NK-92 (cell line): ENCODE results near the gene RPL18A.
"Not testable (repeated sequence)": the region's sequence is repeated elsewhere in the genome, so short reads cannot be mapped to it uniquely, and the experiment has no call there.

Experiments
- DNase-seq: peaks from one replicate; lab custom pipeline; 2025; ENCODE audit not compliant: unreplicated experiment; lab: John Stamatoyannopoulos, UW

Gene RPL18A

DNA sequence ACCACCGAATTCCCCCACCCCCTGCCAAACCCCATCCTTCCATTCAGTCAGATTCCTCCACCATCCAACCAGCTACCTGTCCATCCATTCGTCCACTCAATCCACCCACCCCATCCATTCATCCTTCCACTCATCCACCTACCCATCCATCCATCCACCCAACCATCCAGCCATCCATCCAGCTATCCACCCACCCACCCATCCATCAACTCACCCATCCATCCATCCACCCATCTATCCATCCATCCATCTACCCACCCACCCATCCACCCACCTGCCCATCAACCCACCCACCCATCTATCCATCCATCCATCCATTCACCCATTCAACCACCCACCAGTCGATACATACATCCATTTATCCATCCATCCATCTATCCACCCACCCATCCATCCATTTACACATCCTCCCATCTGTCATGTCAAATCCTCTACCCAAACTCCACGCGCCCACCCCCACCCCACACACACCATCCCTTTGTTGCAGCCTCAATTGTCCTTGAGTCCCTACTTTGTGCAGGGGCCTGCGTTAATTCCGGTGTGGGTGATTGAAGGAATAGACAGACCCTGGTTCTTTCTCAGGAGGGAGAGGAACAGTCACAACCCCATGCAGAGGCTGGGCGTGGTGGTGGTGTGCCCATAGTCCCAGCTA is 6.7 kb downstream of the RPL18A start:
- DNase-seq = no peak

- DNase-seq = no peak
Observed at GRCh38 chr19:17866964-17867486, 7.3 kb downstream of the RPL18A start.

DNA sequence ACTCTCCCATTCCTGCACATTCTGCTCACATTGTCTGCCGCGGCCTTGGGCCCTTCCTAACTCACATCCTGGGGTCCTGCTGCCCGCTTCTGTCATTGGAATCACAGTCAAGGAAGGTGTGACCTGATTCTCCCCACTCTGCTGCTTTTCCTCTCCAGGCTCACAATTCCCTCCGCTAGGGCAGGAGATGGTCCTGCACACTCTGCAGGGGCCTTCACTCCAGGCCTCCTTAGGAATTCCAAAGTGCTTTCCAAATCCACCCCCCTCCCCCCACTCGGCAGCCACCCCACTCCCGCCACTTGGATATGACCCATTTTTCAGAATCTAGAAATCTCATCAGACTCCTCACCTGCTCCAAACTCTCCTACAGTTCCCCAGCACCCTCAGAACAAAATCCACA is 9.0 kb downstream of the RPL18A start:
- no peak for DNase-seq

GRCh38 chr19:17869114-17869608 is 9.5 kb downstream of the RPL18A start:
- DNase-seq = no peak

- DNase-seq = no peak
Observed at GRCh38 chr19:17871032-17871877, 11.5 kb downstream of the RPL18A start.

DNA sequence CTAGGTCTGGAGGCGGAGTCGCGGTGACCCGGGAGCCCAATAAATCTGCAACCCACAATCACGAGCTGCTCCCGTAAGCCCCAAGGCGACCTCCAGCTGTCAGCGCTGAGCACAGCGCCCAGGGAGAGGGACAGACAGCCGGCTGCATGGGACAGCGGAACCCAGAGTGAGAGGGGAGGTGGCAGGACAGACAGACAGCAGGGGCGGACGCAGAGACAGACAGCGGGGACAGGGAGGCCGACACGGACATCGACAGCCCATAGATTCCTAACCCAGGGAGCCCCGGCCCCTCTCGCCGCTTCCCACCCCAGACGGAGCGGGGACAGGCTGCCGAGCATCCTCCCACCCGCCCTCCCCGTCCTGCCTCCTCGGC is 12.2 kb downstream of the RPL18A start, which contains the start of gene SLC5A5:
TSS of gene SLC5A5 (plus strand) at position 68 of the 373 bp plus-strand sequence. CDS start 375 bp downstream, outside the sequence.
- no peak for DNase-seq

- DNase-seq = no peak
Observed at GRCh38 chr19:17872251-17873001, 12.7 kb downstream of the RPL18A start.

- DNase-seq = no peak
Observed at GRCh38 chr19:17873786-17874757, 14.4 kb downstream of the RPL18A start.

DNA sequence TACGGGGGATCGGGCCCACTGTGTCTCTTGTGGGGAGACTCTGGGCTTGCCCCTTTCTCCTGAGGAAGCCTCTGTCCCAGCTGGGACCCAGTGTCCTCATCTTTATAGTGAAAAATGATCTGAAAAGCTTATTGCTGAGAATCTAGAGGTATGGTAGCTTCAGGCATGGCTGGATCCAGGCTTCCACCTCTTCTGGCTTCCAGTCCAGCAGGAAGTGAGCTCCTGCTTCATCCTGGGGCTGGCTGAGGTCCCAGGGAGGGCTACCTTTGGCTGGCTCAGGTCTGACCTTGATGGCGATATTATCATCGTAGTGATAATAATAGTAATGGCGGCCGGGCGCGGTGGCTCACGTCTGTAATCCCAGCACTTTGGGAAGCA is 15.0 kb downstream of the RPL18A start:
- no peak for DNase-seq

GRCh38 chr19:17877696-17878095 is 18.0 kb downstream of the RPL18A start:
- DNase-seq = no peak

DNA sequence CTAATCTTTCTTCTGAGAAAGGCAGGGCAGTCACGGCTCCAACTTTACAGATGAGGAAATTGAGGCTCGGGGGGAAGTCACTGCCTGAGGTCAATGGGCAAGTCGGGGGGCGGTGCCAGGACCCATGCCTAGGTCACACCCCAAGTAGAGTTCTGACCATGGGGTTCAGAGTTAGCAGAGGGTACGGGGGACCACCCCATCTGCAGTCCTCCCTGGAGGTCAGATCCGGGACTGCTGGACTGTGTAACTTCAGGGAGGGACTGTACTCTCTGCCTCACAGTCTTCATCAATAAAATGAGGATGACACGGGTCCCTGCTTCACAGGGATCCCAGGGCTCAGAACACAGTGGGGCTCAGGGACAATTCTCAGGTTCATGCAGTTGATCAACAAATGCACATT is 19.8 kb downstream of the RPL18A start:
- DNase-seq = no peak

DNA sequence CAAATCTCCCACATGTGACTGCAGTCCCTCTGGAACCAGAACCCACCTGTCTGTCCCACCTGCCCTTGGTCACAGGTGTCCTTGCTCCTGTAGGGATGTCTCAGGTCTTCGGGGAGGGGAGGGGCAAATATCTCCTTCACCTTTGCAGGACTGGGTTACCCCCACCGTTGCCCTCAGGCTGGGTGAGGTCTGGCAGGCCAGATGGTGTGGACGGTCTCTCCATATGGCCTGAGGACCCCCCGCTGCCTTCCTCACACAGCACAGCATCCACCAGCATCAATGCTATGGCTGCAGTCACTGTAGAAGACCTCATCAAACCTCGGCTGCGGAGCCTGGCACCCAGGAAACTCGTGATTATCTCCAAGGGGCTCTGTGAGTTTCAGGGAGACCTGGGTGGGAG is 22.0 kb downstream of the RPL18A start:
- no peak for DNase-seq

GRCh38 chr19:17883627-17884410 is 24.1 kb downstream of the RPL18A start:
- DNase-seq = no peak

DNA sequence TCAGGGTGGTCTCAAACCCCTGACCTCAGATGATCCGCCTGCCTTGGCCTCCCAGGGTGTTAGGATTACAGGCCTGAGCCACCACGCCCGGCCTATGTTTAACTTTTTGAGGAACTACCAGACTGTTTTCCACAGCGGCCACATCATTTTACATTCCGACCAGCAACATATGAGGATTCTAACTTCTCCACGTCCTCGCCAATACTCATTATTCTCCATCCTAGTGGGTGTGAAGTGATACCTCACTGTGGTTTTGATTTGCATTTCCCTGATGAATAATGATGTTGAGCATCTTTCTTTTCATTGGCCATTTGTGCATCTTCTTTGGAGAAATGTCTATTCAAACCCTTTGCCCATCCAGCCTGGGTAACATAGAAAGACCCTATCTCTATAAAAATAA is 26.8 kb downstream of the RPL18A start:
- DNase-seq = no peak

GRCh38 chr19:17887221-17887620 is 27.5 kb downstream of the RPL18A start:
- DNase-seq = not testable (repeated sequence)

DNA sequence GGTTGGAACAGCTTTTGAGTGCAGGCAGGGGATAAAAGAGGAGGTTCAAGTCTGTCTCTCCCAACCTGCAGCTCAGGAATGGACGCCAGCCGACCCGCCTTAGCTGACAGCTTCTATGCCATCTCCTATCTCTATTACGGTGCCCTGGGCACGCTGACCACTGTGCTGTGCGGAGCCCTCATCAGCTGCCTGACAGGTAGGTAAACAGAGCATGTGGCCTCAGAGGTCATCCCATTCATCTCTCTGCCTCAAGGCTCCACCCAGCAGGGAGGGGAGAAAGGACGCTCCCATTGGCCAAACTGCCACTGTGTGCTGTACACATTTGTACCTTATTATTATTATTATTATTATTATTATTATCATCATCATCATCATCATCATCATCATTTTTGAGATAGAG is 28.6 kb downstream of the RPL18A start:
- DNase-seq = no peak

- no peak for DNase-seq
Observed at GRCh38 chr19:17889609-17890214, 30.0 kb downstream of the RPL18A start.

- no peak for DNase-seq
Observed at GRCh38 chr19:17893766-17894165, 34.1 kb downstream of the RPL18A start.

DNA sequence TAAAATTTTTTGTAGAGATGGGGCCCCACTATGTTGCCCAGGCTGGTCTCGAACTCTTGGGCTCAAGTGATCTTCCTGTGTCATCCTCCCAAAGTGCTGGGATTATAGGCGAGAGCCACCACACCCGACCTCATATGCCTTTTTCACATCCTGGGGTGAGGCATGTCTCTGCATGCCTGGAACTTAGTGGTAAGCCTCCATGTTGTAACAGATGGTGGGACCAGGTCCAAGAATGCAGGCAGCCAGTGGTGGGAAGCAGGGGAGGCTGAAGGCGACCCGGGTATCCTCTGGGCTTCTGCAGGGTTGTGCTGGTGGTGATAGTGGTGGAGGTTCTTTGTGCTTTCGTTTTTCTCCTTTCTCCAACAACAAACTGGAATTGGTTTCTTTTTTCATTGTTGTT is 43.0 kb downstream of the RPL18A start:
- no peak for DNase-seq
